GM21529 (cell line): Measurements from ENCODE around the gene C1QTNF5.

ENCODE experiments used
- ATAC-seq: cut with Tn5 transposase; IDR thresholded peaks from one replicate; pipeline ENCODE4 v1.9.1; 2021; ENCODE audit not compliant: unreplicated experiment

C1QTNF5 gene

GRCh38 chr11:119338318-119338890, 2.3 kb downstream of the C1QTNF5 start:
- no peak for ATAC-seq

- ATAC-seq = no peak
Measured at GRCh38 chr11:119337581-119338317, 2.9 kb downstream of the C1QTNF5 start.

- ATAC-seq = no peak
Measured at GRCh38 chr11:119336744-119337469, 3.8 kb downstream of the C1QTNF5 start.

GRCh38 chr11:119335655-119336543, 4.8 kb downstream of the C1QTNF5 start:
- no peak for ATAC-seq

GRCh38 chr11:119335091-119335654, 5.5 kb downstream of the C1QTNF5 start:
- no peak for ATAC-seq

DNA sequence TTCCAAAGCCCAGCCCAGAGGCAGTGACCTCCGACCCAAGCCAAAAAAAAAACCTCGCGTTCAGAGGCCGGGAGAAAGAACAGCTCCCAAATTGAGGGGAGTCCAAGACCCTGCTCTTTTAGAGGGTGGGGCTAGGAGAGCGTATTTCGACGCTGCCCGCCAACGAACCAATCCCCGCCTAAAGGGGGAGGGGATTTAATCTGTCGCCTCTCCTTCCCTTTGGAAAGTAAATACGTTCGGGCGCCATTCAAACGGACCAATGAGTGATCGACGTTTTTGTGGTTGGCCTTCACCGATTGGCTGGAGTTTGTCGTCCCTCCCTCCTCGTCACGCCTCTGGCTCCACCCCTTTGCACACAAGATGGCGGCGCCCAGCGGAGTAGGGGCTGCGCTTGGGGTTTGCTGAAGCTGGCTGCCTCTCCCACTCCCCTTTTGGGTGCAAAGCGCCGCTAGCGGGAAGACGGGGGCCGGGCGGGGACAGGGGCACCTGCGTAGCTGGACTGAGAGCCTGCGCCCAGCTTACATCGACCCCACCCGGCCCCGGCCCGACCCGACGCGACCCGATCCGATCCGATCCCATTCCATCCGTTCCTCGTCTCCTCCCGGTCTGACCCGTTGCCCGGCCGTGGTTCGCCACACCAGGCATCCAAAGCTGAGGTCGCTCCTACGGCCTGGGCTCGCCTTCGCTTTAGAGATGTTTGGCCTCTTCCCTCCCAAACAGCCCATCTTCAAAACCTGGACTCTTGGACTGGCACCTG, 6.3 kb downstream of the C1QTNF5 start, which contains the start of gene RNF26:
RNF26 (plus strand) TSS at position 354 of the 757 bp plus-strand sequence. CDS start 596 bp downstream, outside the sequence.
- ATAC-seq = peak; percentile 94

- ATAC-seq = no peak
Measured at GRCh38 chr11:119332111-119332765, 8.4 kb downstream of the C1QTNF5 start.

GRCh38 chr11:119330237-119330636, 10.4 kb downstream of the C1QTNF5 start:
- no peak for ATAC-seq

DNA sequence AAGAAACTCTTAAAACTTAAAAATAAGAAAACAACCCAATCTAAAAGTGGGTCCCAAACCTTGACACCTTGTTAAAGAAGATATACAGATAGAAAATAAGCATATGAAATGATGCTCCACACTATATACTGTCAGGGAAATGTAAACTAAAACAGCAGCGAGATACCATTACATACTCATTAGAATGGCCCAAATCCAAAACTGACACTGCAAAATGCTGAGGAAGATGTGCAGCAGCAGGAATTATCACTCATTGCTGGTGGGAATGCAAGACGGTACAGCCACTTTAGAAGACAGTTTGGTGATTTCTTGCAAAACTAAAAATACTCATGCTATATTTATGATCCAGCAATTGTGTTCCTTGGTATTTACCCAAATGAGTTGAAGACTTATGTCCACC, 11.4 kb downstream of the C1QTNF5 start:
- ATAC-seq = no peak

DNA sequence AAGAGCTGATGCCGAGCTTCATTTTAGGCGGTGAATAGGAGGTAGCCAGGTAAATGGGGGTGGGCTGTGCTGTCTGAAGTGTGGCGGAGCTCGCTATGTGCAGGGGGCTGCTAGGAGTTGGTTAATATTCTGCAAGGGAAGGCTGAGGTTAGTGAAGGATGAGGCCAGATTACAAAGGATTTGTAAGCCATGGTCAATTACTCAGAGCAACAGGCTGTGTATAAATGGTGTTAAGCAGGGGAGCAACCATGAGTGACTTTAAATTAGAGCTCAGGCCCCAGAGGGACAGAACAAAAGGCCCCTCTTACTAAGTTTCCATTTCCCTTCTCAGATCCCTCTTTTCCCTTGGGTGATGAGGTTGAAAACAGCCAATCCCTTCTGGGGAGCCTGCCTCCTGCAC, 16.5 kb downstream of the C1QTNF5 start:
- no peak for ATAC-seq

GRCh38 chr11:119323532-119324033, 17.1 kb downstream of the C1QTNF5 start:
- no peak for ATAC-seq

DNA sequence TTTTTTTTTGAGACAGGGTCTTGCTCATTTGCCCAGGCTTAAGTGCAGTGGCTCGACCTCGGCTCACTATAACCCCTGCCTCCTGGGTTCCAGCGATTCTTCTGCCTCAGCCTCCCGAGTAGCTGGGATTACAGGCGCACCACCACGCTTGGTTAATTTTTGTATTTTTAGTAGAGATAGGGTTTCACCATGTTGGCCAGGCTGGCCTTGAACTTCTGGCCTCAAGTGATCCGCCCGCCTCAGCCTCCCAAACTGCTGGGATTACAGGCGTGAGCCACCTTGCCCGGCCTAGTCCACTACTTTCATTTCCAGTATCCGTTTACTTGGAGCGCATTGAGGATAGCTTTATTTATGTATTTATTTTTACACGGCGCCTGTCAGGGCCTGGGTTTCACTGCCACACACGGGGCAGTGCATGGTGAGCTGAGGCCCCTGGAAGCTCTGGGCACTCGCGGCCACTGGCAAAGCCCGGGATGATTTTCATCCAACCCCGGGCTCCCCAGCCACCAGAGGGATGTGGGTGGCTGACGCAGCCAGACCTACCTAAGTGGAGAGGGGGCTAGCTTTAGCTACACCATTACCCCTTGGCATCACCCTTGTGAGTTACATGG, 17.7 kb downstream of the C1QTNF5 start:
- ATAC-seq = no peak

- ATAC-seq = no peak
Measured at GRCh38 chr11:119322360-119322739, 18.3 kb downstream of the C1QTNF5 start.

- ATAC-seq = peak; percentile 58
Measured at GRCh38 chr11:119320776-119321524, 19.7 kb downstream of the C1QTNF5 start.

- ATAC-seq = no peak
Measured at GRCh38 chr11:119320240-119320775, 20.4 kb downstream of the C1QTNF5 start.

GRCh38 chr11:119319700-119320239, 20.9 kb downstream of the C1QTNF5 start:
- no peak for ATAC-seq

DNA sequence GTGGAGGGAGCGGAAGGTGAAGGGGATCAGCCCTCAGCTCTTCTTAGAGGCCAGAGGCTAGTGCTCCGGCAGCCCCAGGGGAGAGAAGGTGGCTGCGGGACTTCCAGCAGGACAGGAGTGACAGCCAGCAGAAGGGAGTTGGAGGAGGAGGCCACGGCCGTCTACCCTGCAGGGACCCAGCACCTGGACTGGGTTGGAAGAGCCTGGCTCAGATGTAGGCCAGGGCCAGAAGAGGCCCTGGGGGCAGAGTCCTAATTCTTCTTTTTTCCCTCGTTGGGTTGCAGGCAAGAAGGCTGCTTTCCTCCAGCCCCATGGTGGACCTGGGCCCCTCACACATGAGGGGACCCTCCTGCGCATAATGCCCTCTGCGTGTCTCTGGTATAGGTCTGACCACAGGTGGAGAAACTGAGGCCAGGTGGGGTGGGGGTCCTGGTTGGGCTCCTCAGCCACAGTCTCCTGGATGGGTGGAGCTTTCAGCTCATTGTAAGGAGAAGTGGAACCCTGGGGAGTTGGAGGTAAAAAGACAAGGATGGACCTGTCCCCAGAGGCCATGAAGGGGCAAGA, 21.5 kb downstream of the C1QTNF5 start:
- no peak for ATAC-seq
